NOMO-1 treated with DMSO at 0.1 percent for 48 hours (cell line): ENCODE data around the gene GPC3.

Source experiments
- DNase-seq: peaks from one replicate; lab custom pipeline; 2025; ENCODE audit not compliant: unreplicated experiment; lab: John Stamatoyannopoulos, UW

The GPC3 gene

GRCh38 chrX:133852401-133852800 is 133.0 kb downstream of the GPC3 start:
- DNase-seq: no peak

- no peak for DNase-seq
Observed at GRCh38 chrX:133850399-133850798, 135.0 kb downstream of the GPC3 start.

GRCh38 chrX:133849676-133850075 is 135.7 kb downstream of the GPC3 start:
- no peak for DNase-seq

GRCh38 chrX:133847340-133847994 is 137.9 kb downstream of the GPC3 start:
- DNase-seq: no peak

GRCh38 chrX:133846311-133846710 is 139.1 kb downstream of the GPC3 start:
- no peak for DNase-seq

- DNase-seq: no peak
Observed at GRCh38 chrX:133840415-133840814, 145.0 kb downstream of the GPC3 start.

- no peak for DNase-seq
Observed at GRCh38 chrX:133838761-133839676, 146.4 kb downstream of the GPC3 start.

GRCh38 chrX:133837091-133837490 is 148.3 kb downstream of the GPC3 start:
- no peak for DNase-seq

- DNase-seq: no peak
Observed at GRCh38 chrX:133836561-133836960, 148.8 kb downstream of the GPC3 start.

GRCh38 chrX:133834771-133835170 is 150.6 kb downstream of the GPC3 start:
- DNase-seq: no peak

- no peak for DNase-seq
Observed at GRCh38 chrX:133819546-133819945, 165.8 kb downstream of the GPC3 start.

- DNase-seq: no peak
Observed at GRCh38 chrX:133818019-133818418, 167.4 kb downstream of the GPC3 start.

- no peak for DNase-seq
Observed at GRCh38 chrX:133815496-133815895, 169.9 kb downstream of the GPC3 start.

GRCh38 chrX:133813971-133814370 is 171.4 kb downstream of the GPC3 start:
- DNase-seq: no peak

GRCh38 chrX:133812402-133812801 is 173.0 kb downstream of the GPC3 start:
- DNase-seq: no peak

GRCh38 chrX:133810925-133811324 is 174.5 kb downstream of the GPC3 start:
- no peak for DNase-seq

- DNase-seq: no peak
Observed at GRCh38 chrX:133804072-133804471, 181.3 kb downstream of the GPC3 start.

- peak; percentile 1 for DNase-seq
Observed at GRCh38 chrX:133796282-133796681, 189.1 kb downstream of the GPC3 start.

GRCh38 chrX:133794126-133794525 is 191.3 kb downstream of the GPC3 start:
- DNase-seq: no peak

GRCh38 chrX:133793626-133794025 is 191.8 kb downstream of the GPC3 start:
- DNase-seq: no peak

- DNase-seq: peak; percentile 54
Observed at GRCh38 chrX:133792198-133792953, 193.0 kb downstream of the GPC3 start.

GRCh38 chrX:133789829-133790228 is 195.6 kb downstream of the GPC3 start:
- DNase-seq: no peak
